H1 (cell line): ENCODE data around the gene CCDC141. TPM values are rescaled to one million over a fixed set of nuclear protein-coding genes. Genes with fewer than 3 reads are reported as not detected.

Experiments used
- CREB1 ChIP-seq: IDR thresholded peaks from 2 replicates; pipeline ENCODE4 v1.6.1; 2012; ENCODE audit warnings: inconsistent platforms
- RNF2 ChIP-seq: fragments of 200-900, 300-1000 bp; sonication (generic); IDR thresholded peaks from 2 replicates; pipeline ENCODE4 v1.7.1; 2016; ENCODE audit warnings: borderline replicate concordance, low read depth, mild to moderate bottlenecking, antibody characterized with exemption, low read length; ENCODE audit not compliant: poor library complexity, severe bottlenecking; ENCODE audit errors: missing control alignments
- TAF7 ChIP-seq: optimal IDR thresholded peaks from 2 replicates; pipeline ENCODE3; 2011; ENCODE audit warnings: low read depth, mild to moderate bottlenecking, inconsistent platforms, low read length, moderate library complexity, borderline replicate concordance
- TBP ChIP-seq: IDR thresholded peaks from 2 replicates; pipeline ENCODE4 v1.6.1; 2011; ENCODE audit warnings: low read depth, low read length, improper control_type of control experiment
- polyA plus RNA-seq, 7 experiments: library from polyadenylated mRNA; depleted of rRNA in 3 of 7; stranded (reverse) in 5 of 7; unstranded in 2 of 7; fragments of >200 nt in 5 of 7; fragments of 200-250 nt in 2 of 7; gene quantifications; 1 replicate in 5 of 7; 2 replicates in 1 of 7; 4 replicates in 1 of 7; pipeline versions ENCODE4 v1.2.1 to v1.2.3, GENCODE V29; 2011 to 2013; ENCODE audit warnings: missing spikeins in 2 of 7, mixed read lengths in 2 of 7
- total RNA-seq: library from RNA; stranded (reverse); fragmentation: NEBNext Ultra II Directional; extraction: Animal tissue kit (Norgen Biotek cat#: 25700); gene quantifications from 2 replicates; pipeline ENCODE4 v1.2.1, GENCODE V29; 2021
- TF ChIP-seq, protein P1 (sequence below): fragments of 300-600 bp; sonication (generic); IDR thresholded peaks from 2 replicates; pipeline ENCODE4 v1.7.1; 2012; ENCODE audit warnings: low read length, moderate library complexity, mild to moderate bottlenecking, inconsistent platforms; ENCODE audit not compliant: insufficient replicate concordance

Gene CCDC141
- total and polyA plus RNA-seq, 2 of the 8 experiments (the other 6 are each of a cell fraction or from before 2014, with no cell fraction given), result 0.56 to 21.6 TPM

DNA sequence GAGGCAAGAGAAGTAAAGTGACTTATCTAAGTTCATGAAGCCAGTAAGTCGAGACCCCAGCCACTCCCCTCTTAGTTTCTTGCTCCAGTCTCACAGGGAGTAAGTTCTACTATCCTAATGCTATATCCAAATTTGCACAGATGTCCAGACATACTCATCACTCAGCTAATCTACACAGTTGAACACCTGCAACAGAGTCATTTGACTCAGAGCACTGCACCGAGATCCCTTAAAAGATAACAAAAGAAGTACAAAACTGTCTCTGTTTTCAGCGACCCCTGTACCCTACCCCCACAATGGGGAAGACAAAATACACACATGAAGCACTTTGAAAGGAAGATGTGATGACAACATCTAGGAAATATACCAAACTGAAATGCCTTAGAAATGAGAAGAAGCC, 22.6 kb upstream of the CCDC141 start (continued):
- TF ChIP-seq TAF7, result no peak
- no peak for TF ChIP-seq RNF2
- no peak for TF ChIP-seq CREB1
- TF ChIP-seq TBP, result no peak
- TF ChIP-seq, protein P1, sequence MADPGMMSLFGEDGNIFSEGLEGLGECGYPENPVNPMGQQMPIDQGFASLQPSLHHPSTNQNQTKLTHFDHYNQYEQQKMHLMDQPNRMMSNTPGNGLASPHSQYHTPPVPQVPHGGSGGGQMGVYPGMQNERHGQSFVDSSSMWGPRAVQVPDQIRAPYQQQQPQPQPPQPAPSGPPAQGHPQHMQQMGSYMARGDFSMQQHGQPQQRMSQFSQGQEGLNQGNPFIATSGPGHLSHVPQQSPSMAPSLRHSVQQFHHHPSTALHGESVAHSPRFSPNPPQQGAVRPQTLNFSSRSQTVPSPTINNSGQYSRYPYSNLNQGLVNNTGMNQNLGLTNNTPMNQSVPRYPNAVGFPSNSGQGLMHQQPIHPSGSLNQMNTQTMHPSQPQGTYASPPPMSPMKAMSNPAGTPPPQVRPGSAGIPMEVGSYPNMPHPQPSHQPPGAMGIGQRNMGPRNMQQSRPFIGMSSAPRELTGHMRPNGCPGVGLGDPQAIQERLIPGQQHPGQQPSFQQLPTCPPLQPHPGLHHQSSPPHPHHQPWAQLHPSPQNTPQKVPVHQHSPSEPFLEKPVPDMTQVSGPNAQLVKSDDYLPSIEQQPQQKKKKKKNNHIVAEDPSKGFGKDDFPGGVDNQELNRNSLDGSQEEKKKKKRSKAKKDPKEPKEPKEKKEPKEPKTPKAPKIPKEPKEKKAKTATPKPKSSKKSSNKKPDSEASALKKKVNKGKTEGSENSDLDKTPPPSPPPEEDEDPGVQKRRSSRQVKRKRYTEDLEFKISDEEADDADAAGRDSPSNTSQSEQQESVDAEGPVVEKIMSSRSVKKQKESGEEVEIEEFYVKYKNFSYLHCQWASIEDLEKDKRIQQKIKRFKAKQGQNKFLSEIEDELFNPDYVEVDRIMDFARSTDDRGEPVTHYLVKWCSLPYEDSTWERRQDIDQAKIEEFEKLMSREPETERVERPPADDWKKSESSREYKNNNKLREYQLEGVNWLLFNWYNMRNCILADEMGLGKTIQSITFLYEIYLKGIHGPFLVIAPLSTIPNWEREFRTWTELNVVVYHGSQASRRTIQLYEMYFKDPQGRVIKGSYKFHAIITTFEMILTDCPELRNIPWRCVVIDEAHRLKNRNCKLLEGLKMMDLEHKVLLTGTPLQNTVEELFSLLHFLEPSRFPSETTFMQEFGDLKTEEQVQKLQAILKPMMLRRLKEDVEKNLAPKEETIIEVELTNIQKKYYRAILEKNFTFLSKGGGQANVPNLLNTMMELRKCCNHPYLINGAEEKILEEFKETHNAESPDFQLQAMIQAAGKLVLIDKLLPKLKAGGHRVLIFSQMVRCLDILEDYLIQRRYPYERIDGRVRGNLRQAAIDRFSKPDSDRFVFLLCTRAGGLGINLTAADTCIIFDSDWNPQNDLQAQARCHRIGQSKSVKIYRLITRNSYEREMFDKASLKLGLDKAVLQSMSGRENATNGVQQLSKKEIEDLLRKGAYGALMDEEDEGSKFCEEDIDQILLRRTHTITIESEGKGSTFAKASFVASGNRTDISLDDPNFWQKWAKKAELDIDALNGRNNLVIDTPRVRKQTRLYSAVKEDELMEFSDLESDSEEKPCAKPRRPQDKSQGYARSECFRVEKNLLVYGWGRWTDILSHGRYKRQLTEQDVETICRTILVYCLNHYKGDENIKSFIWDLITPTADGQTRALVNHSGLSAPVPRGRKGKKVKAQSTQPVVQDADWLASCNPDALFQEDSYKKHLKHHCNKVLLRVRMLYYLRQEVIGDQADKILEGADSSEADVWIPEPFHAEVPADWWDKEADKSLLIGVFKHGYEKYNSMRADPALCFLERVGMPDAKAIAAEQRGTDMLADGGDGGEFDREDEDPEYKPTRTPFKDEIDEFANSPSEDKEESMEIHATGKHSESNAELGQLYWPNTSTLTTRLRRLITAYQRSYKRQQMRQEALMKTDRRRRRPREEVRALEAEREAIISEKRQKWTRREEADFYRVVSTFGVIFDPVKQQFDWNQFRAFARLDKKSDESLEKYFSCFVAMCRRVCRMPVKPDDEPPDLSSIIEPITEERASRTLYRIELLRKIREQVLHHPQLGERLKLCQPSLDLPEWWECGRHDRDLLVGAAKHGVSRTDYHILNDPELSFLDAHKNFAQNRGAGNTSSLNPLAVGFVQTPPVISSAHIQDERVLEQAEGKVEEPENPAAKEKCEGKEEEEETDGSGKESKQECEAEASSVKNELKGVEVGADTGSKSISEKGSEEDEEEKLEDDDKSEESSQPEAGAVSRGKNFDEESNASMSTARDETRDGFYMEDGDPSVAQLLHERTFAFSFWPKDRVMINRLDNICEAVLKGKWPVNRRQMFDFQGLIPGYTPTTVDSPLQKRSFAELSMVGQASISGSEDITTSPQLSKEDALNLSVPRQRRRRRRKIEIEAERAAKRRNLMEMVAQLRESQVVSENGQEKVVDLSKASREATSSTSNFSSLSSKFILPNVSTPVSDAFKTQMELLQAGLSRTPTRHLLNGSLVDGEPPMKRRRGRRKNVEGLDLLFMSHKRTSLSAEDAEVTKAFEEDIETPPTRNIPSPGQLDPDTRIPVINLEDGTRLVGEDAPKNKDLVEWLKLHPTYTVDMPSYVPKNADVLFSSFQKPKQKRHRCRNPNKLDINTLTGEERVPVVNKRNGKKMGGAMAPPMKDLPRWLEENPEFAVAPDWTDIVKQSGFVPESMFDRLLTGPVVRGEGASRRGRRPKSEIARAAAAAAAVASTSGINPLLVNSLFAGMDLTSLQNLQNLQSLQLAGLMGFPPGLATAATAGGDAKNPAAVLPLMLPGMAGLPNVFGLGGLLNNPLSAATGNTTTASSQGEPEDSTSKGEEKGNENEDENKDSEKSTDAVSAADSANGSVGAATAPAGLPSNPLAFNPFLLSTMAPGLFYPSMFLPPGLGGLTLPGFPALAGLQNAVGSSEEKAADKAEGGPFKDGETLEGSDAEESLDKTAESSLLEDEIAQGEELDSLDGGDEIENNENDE, result no peak
